HCT116 (cell line): ENCODE results near the gene CD9. TPM values are rescaled to one million over a fixed set of nuclear protein-coding genes. Genes with fewer than 3 reads are reported as not detected.

Experiments
- ATAC-seq: fragments of 200-7000 bp; cut with Tn5 transposase; 2 replicates; pipeline ENCODE4 v1.9.1; 2020; ENCODE audit warnings: mild to moderate bottlenecking, moderate library complexity
- BruUV-seq: library from RNA; stranded (reverse); fragments of 400-500 nt; replicated peaks from 2 replicates; lab custom pipeline; 2021; lab: Mats Ljungman, UMichigan
- CTCF ChIA-PET: fragments of 300-600 bp; sonication (Branson Sonifier 250); formaldehyde crosslinking; loops from one replicate; lab custom pipeline; 2021; ENCODE audit warnings: antibody characterized with exemption; lab: Charles Lee
- POLR2A ChIA-PET: fragments of 300-600, 350-600 bp; sonication (Branson Sonifier 250); formaldehyde crosslinking; loops from one replicate; lab custom pipeline; 2021; ENCODE audit warnings: antibody characterized with exemption; lab: Charles Lee
- RAD21 ChIA-PET, 2 experiments: fragments of 300-600 bp; sonication (Branson Sonifier 250); formaldehyde crosslinking; loops; one replicate each; lab custom pipeline; 2023; ENCODE audit warnings: low total read pairs in 2 of 2; ENCODE audit not compliant: uncharacterized antibody in 2 of 2, unreplicated experiment in 2 of 2, low non-redundant PET in 1 of 2; lab: Charles Lee
- DNase-seq: peaks from one replicate; pipeline ENCODE4 v3.0.0-alpha.2; 2010; ENCODE audit warnings: low read depth, low spot score
- H2AFZ ChIP-seq: fragments of 200-600 bp; shearing (Covaris generic), sonication (generic); 2 replicates; pipeline ENCODE4 v1.6.1; 2017; ENCODE audit warnings: low read depth, mixed run types, mixed read lengths, antibody characterized with exemption, low read length; ENCODE audit not compliant: poor library complexity, severe bottlenecking
- H3K27ac ChIP-seq: 2 replicates; pipeline ENCODE4 v1.5.1; 2012; ENCODE audit warnings: low read depth, low read length
- H3K27me3 ChIP-seq: fragments of 200-600 bp; sonication (generic); 2 replicates; pipeline ENCODE4 v1.6.1; 2016; ENCODE audit warnings: mixed run types, low read length, mixed read lengths; ENCODE audit not compliant: insufficient read depth
- H3K36me3 ChIP-seq, 2 experiments: fragments of 200-500 bp in 1 of 2; fragments of 200-600 bp in 1 of 2; sonication (Bioruptor generic) in 1 of 2; sonication (generic) in 1 of 2; 2 replicates each; pipeline versions ENCODE4 v1.5.1 to v1.6.1; 2014 to 2016; ENCODE audit warnings: low read length in 2 of 2, inconsistent platforms in 1 of 2, mixed read lengths in 1 of 2, mixed run types in 1 of 2; ENCODE audit not compliant: insufficient read depth in 2 of 2, control insufficient read depth in 1 of 2
- H3K4me1 ChIP-seq, 2 experiments: fragments of 200-600 bp in 1 of 2; sonication (generic) in 1 of 2; 2 replicates each; pipeline versions ENCODE4 v1.5.1 to v1.6.1; 2012 to 2017; ENCODE audit warnings: low read length in 2 of 2, inconsistent platforms in 1 of 2, mild to moderate bottlenecking in 1 of 2, mixed read lengths in 1 of 2, mixed run types in 1 of 2, moderate library complexity in 1 of 2; ENCODE audit not compliant: insufficient read depth in 2 of 2, control insufficient read depth in 1 of 2
- H3K4me2 ChIP-seq: fragments of 200-600 bp; sonication (generic); 2 replicates; pipeline ENCODE4 v1.6.1; 2017; ENCODE audit warnings: mixed run types, low read length, mixed read lengths
- H3K4me3 ChIP-seq, 2 experiments: fragments of 200-600 bp in 1 of 2; sonication (generic) in 1 of 2; replicated peaks in 1 of 2; 2 replicates each; pipeline ENCODE4 v1.5.1; 2011 to 2016; ENCODE audit warnings: low read length in 2 of 2, control low read depth in 1 of 2, low read depth in 1 of 2, mild to moderate bottlenecking in 1 of 2, mixed read lengths in 1 of 2, mixed run types in 1 of 2
- H3K79me2 ChIP-seq: fragments of 200-600 bp; sonication (generic); 2 replicates; pipeline ENCODE4 v1.6.1; 2017; ENCODE audit warnings: mild to moderate bottlenecking, mixed run types, low read length, moderate library complexity, mixed read lengths; ENCODE audit not compliant: insufficient read depth
- H3K9ac ChIP-seq: fragments of 200-600 bp; sonication (generic); 2 replicates; pipeline ENCODE4 v1.6.1; 2016; ENCODE audit warnings: low read length, mixed read lengths
- H3K9me2 ChIP-seq: fragments of 200-600 bp; sonication (generic), shearing (Covaris generic); 2 replicates; pipeline ENCODE4 v1.6.1; 2017; ENCODE audit warnings: mixed run types, mild to moderate bottlenecking, moderate library complexity; ENCODE audit not compliant: insufficient read depth
- H3K9me3 ChIP-seq, 2 experiments: fragments of 200-500 bp in 1 of 2; fragments of 200-600 bp in 1 of 2; sonication (Bioruptor generic) in 1 of 2; sonication (generic) in 1 of 2; 2 replicates each; pipeline ENCODE4 v1.6.1; 2014 to 2017; ENCODE audit warnings: low read length in 2 of 2, mixed read lengths in 2 of 2, inconsistent platforms in 1 of 2, low read depth in 1 of 2, mild to moderate bottlenecking in 1 of 2, mixed run types in 1 of 2, moderate library complexity in 1 of 2; ENCODE audit not compliant: control insufficient read depth in 1 of 2, insufficient read depth in 1 of 2
- H4K20me1 ChIP-seq: fragments of 200-600 bp; sonication (generic), shearing (Covaris generic); 2 replicates; pipeline ENCODE4 v1.6.1; 2017; ENCODE audit warnings: mixed run types, mild to moderate bottlenecking, moderate library complexity; ENCODE audit not compliant: insufficient read depth
- ATF3 ChIP-seq: IDR thresholded peaks from 2 replicates; pipeline ENCODE4 v1.6.1; 2012
- ELF1 ChIP-seq: IDR thresholded peaks from 2 replicates; pipeline ENCODE4 v1.6.1; 2012; ENCODE audit warnings: low read depth, borderline replicate concordance
- RAD21 ChIP-seq: IDR thresholded peaks from 2 replicates; pipeline ENCODE4 v1.6.1; 2012; ENCODE audit warnings: low read depth, mild to moderate bottlenecking
- YY1 ChIP-seq: IDR thresholded peaks from 2 replicates; pipeline ENCODE4 v1.6.1; 2011; ENCODE audit warnings: low read length, low read depth, moderate library complexity, mild to moderate bottlenecking; ENCODE audit not compliant: insufficient replicate concordance; ENCODE audit errors: extremely low read depth
- ZBTB33 ChIP-seq: IDR thresholded peaks from 2 replicates; pipeline ENCODE4 v1.6.1; 2011; ENCODE audit warnings: mild to moderate bottlenecking, low read length, moderate library complexity; ENCODE audit not compliant: insufficient replicate concordance; ENCODE audit errors: extremely low read depth
- ZFX ChIP-seq: fragments of 450-650 bp; IDR thresholded peaks from 2 replicates; pipeline ENCODE4 v1.6.1; 2017
- ZNF274 ChIP-seq: fragments of 200-500 bp; sonication (Bioruptor generic); IDR thresholded peaks from 2 replicates; pipeline ENCODE4 v1.6.1; 2014; ENCODE audit warnings: mild to moderate bottlenecking, low read depth, low read length, inconsistent platforms
- intact Hi-C: fragments of 100-400 bp; cut with micrococcal nuclease; formaldehyde crosslinking; loops from 2 replicates; pipeline ENCODE4 v1.10.0; 2022
- total RNA-seq: library from RNA; stranded (reverse); gene quantifications from one replicate; pipeline ENCODE4 v1.2.1, GENCODE V29; 2021; ENCODE audit not compliant: unreplicated experiment
- TF ChIP-seq, protein P1 (sequence below): IDR thresholded peaks from 2 replicates; pipeline ENCODE4 v1.6.1; 2012
- TF ChIP-seq, protein P2 (sequence below), 3 experiments: fragments of 200-600 bp in 1 of 3; sonication (generic) in 1 of 3; IDR thresholded peaks in 2 of 3; conservative IDR thresholded peaks in 1 of 3; 2 replicates each; pipeline ENCODE4 v1.5.1; 2012 to 2017; ENCODE audit warnings: low read depth in 2 of 3, low read length in 2 of 3, antibody characterized with exemption in 1 of 3, borderline replicate concordance in 1 of 3, control low read depth in 1 of 3, mild to moderate bottlenecking in 1 of 3, mixed read lengths in 1 of 3, mixed run types in 1 of 3, moderate library complexity in 1 of 3; ENCODE audit not compliant: insufficient read depth in 1 of 3
- TF ChIP-seq, protein P3 (sequence below): IDR thresholded peaks from 2 replicates; pipeline ENCODE4 v1.6.1; 2012; ENCODE audit warnings: low read depth

CD9 gene
- total RNA-seq, 1 experiment from 2014 or later: 182 TPM

DNA sequence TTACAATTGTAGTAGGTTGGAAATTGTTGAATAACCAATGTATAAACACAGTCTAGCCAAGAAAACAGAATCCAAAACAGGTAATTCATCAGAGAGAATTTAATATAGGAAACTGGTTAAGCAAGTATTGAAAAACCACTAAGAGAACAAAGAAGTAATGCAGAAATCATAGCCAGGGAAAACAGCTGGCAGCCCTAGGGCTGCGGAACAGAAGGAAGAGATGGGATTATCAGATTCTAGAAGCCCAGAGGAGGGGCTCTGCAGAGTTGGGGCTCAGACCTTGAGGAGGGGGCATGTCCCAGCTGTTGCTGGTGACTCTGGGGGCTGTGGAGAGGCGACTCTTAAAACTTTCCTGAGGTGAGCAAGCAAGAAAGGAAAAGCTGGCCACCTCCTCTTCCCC, 49.4 kb downstream of the CD9 start:
- ChIA-PET CTCF (no interaction called here), RAD21 (no interaction called here), POLR2A (interaction anchor here (1.2 to 1.3 kb wide), 2 partner anchors 11 to 24 kb away, joined by 3 read pairs; no protein-coding TSS in a partner anchor)
- H4K20me1 ChIP-seq: no peaks in the 10 kb centered on the region
- H3K9ac ChIP-seq: no peak overlapping the region
- H3K9me3 ChIP-seq: no peaks in the 10 kb centered on the region
- no peak overlapping the region for H2AFZ ChIP-seq
- DNase-seq (no peak), ATAC-seq (no peak)
- H3K27ac ChIP-seq: no peak overlapping the region
- intact Hi-C loops: no loop called here
- H3K27me3 ChIP-seq: no peaks in the 10 kb centered on the region
- H3K79me2 ChIP-seq: no peaks in the 10 kb centered on the region
- no peak overlapping the region for H3K4me2 ChIP-seq
- no peaks in the 10 kb centered on the region for H3K36me3 ChIP-seq
- no peaks in the 10 kb centered on the region for H3K9me2 ChIP-seq
- H3K4me1 ChIP-seq: no peaks in the 10 kb centered on the region
- BruUV-seq: no TSS peak
- TF ChIP-seq ZFX: no peak
- TF ChIP-seq, protein P1, sequence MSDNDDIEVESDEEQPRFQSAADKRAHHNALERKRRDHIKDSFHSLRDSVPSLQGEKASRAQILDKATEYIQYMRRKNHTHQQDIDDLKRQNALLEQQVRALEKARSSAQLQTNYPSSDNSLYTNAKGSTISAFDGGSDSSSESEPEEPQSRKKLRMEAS: no peak
- TF ChIP-seq ZNF274: no peak
- TF ChIP-seq, protein P2, sequence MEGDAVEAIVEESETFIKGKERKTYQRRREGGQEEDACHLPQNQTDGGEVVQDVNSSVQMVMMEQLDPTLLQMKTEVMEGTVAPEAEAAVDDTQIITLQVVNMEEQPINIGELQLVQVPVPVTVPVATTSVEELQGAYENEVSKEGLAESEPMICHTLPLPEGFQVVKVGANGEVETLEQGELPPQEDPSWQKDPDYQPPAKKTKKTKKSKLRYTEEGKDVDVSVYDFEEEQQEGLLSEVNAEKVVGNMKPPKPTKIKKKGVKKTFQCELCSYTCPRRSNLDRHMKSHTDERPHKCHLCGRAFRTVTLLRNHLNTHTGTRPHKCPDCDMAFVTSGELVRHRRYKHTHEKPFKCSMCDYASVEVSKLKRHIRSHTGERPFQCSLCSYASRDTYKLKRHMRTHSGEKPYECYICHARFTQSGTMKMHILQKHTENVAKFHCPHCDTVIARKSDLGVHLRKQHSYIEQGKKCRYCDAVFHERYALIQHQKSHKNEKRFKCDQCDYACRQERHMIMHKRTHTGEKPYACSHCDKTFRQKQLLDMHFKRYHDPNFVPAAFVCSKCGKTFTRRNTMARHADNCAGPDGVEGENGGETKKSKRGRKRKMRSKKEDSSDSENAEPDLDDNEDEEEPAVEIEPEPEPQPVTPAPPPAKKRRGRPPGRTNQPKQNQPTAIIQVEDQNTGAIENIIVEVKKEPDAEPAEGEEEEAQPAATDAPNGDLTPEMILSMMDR (IDR thresholded peaks at IDR 0.05 in 2 of 3, conservative IDR thresholded peaks at IDR 0.05 in 1 of 3; ENCODE audit: borderline replicate concordance in 1 of 3, insufficient read depth in 1 of 3, low read depth in 2 of 3, low read length in 2 of 3): no peak
- TF ChIP-seq, all 23 proteins: peak for 0
- no peak overlapping the region for H3K4me3 ChIP-seq

GRCh38 chr12:6250343-6250742, 50.1 kb downstream of the CD9 start:
- no peak for DNase-seq
- Histone ChIP-seq H3K9me2 (no peaks in the 10 kb centered on the region), H3K4me2 (no peak overlapping the region), H3K4me1 (no peaks in the 10 kb centered on the region), H3K36me3 (no peaks in the 10 kb centered on the region), H3K27me3 (no peaks in the 10 kb centered on the region), H3K79me2 (no peaks in the 10 kb centered on the region), H2AFZ (no peak overlapping the region), H3K27ac (no peak overlapping the region), H4K20me1 (no peaks in the 10 kb centered on the region), H3K4me3 (no peak overlapping the region), H3K9me3 (no peaks in the 10 kb centered on the region), H3K9ac (no peak overlapping the region)
- no peak for ATAC-seq
- RAD21 ChIA-PET: no interaction called here
- intact Hi-C loops: no loop called here
- BruUV-seq: no TSS peak
- CTCF ChIA-PET: no interaction called here
- POLR2A ChIA-PET: interaction anchor here (1.2 to 1.3 kb wide), 2 partner anchors 11 to 23 kb away, joined by 3 read pairs; no protein-coding TSS in a partner anchor
- TF ChIP-seq, protein P3, sequence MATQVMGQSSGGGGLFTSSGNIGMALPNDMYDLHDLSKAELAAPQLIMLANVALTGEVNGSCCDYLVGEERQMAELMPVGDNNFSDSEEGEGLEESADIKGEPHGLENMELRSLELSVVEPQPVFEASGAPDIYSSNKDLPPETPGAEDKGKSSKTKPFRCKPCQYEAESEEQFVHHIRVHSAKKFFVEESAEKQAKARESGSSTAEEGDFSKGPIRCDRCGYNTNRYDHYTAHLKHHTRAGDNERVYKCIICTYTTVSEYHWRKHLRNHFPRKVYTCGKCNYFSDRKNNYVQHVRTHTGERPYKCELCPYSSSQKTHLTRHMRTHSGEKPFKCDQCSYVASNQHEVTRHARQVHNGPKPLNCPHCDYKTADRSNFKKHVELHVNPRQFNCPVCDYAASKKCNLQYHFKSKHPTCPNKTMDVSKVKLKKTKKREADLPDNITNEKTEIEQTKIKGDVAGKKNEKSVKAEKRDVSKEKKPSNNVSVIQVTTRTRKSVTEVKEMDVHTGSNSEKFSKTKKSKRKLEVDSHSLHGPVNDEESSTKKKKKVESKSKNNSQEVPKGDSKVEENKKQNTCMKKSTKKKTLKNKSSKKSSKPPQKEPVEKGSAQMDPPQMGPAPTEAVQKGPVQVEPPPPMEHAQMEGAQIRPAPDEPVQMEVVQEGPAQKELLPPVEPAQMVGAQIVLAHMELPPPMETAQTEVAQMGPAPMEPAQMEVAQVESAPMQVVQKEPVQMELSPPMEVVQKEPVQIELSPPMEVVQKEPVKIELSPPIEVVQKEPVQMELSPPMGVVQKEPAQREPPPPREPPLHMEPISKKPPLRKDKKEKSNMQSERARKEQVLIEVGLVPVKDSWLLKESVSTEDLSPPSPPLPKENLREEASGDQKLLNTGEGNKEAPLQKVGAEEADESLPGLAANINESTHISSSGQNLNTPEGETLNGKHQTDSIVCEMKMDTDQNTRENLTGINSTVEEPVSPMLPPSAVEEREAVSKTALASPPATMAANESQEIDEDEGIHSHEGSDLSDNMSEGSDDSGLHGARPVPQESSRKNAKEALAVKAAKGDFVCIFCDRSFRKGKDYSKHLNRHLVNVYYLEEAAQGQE: no peak
- no peak for TF ChIP-seq ZFX
- TF ChIP-seq RAD21: no peak
- TF ChIP-seq ATF3: no peak
- no peak for TF ChIP-seq YY1
- TF ChIP-seq ZBTB33: no peak
- TF ChIP-seq, protein P1: no peak
- TF ChIP-seq ELF1: no peak
